ENCODE results near the gene ERI3.

The ERI3 gene

DNA sequence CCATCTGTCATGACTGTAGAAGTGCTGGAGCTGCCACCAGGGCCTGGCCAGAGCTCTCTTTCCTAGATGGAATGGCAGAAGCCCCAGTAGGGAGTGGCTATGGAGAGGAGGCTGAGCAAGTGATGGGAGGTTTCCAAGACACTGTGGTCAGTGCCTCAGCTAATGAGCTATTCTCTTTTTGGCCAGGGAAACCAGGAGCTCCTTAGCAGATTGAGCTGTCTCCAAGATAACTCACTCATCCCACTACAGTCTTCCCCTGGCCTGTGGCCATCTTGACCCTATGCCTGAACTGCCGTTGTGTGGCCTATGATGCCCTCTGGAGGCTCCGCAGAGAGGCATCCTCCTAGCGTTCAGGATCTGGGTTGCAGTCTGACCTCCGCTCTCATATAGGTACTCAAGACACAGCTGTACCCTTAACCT is 60.5 kb downstream of the ERI3 start:
- no peak for TF ChIP-seq GATA2 (IDR thresholded peaks at IDR 0.05; ENCODE audit: low read depth, low read length)
- no peak for TF ChIP-seq GATA3 (IDR thresholded peaks at IDR 0.05; ENCODE audit: low read depth, low read length)

DNA sequence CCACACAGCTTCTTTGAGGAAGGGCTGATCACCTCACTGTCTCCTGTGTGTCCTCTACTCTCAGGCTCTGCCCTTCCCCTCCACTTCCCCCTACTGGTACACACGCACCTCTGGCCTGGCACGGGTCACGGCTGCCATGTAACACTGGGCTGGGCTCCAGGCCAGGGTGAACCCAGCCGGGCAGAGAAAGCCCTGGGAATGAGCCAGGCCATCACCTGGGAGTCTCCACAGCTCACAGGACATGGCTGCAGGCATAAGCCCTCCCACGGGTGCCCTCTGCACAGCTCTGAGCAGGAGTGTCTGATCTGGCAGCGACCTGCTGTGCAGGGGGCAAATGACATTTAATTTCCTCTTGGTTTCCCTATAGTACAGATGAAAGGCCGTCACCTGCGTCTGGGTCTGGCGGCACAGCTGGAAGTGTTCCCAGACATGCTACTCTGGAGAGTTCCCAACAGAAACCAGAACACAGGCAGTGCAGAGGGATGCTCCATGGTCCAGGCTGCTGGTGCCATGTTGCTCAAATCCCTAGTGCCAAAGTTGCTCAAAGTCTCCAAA is 61.2 kb downstream of the ERI3 start:
- TF ChIP-seq GATA3 (IDR thresholded peaks at IDR 0.05; ENCODE audit: low read depth, low read length): no peak
- TF ChIP-seq GATA2 (IDR thresholded peaks at IDR 0.05; ENCODE audit: low read depth, low read length): no peak

DNA sequence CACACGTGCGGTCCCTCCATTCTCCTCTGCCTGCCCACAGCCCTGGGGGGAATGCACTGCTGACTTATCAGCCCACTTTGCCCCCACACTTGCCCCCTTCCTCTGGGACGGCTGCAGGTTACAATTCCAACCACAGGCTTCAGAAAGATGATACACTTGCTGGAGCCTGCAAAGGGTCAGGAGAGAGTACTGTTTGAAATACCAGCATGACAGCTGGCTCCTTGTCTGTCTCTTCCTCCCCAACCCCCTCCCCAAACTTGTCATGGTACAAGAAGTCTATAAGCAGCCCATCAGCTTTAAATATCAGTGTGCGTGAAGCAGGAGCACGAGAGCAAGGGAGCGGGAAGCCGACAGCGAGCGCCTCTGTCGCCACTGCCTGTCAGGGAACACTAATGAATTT is 62.4 kb downstream of the ERI3 start:
- TF ChIP-seq GATA3 (IDR thresholded peaks at IDR 0.05; ENCODE audit: low read depth, low read length) (no peak), GATA2 (IDR thresholded peaks at IDR 0.05; ENCODE audit: low read depth, low read length) (no peak)

DNA sequence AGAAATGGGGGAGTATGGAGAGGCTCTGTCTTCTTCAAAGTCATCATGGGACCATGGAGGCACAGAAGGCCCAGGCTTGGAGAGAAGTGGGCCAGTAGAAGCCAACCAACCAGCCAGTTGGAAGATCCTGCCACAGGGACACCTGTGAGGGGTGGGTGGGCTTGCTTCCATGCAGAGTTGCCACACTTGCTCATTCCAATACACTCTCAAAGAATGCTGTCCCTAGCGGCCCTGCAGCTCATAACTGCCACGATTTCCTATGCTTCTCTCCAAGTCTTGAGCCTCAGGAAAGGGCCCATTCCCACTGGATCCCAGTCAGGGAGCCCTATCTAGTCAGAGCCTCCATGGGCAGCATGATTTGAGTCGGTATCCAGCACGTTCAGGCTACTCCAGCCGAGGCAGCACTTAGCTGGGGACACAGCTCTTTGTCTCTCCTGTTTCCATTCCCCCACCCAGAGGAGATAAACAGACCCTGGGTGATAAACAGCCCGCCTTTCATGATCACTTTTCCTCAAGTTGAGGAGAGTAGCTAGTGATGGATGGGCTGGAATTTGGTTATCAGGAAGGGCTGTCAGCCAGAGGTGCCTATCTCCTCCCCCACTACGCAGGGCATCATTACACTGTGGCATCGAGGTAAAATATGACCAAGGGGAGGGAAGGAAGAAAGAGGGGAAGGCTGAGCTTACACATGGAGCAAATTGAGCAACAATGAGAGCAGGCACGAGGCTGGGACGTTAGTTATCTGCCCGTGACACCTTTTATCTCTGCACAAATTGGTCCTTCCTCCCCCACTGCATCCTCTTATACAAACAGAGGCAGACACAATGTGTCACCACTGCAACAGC is 64.6 kb downstream of the ERI3 start:
- TF ChIP-seq GATA3 (IDR thresholded peaks at IDR 0.05; ENCODE audit: low read depth, low read length): no peak
- TF ChIP-seq GATA2 (IDR thresholded peaks at IDR 0.05; ENCODE audit: low read depth, low read length): no peak

DNA sequence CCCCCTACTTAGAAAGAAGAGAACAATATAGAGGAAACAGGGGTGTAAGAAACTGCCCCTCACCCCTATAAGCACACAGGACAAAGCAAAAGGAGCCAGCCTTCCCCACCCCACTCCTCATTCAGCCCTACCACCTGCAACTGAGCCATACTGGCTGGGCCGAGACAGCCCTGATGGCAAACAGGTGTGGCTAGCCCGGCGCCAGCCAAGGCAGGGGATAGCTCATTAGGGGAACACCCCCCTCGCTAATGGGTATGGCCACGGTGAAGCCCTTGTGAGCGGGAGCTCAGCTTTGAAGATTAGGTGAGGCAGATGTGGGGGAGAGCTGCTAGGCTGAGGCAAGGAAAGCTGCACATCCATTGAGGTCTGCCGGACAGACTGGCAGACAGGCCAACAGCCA is 65.5 kb downstream of the ERI3 start:
- no peak for TF ChIP-seq GATA2 (IDR thresholded peaks at IDR 0.05; ENCODE audit: low read depth, low read length)

DNA sequence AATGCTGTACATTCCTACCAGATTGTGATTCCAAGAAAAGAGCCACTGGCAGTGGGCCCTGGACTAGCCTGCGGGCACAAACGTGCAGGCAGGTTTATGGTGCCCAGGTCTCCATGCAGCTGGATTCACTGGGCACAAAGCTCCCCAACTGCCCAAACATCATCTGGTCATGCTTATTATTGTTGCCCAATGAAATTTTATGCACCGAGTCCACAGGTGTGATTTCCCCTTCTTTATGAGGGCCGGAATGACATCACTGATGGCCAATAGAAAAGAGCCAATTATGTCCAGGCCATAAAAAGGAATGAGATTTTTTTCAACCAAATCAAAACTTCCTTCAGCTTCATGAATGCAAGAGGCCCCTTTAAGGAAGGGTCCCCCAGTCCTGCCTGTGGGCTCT is 66.2 kb downstream of the ERI3 start:
- no peak for TF ChIP-seq GATA3 (IDR thresholded peaks at IDR 0.05; ENCODE audit: low read depth, low read length)
- TF ChIP-seq GATA2 (IDR thresholded peaks at IDR 0.05; ENCODE audit: low read depth, low read length): no peak

DNA sequence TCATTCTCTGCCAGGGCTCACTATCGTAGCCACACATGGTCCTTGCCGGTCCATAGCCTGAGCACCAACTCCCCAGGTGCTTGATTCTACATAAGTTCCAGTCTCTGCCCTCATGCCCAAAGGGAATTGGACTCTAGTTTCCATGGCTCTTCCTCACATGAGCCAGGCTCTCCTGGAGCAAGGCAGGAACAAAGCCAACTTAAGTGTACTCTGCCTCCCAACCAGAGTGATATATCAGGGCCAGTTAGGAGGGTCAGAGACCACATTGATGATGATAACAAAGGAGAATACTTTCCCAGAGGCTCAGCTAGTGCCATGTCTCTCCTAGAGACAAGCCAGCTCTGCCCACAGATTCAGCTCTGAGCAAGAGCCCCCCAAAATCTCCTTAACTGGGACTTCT is 70.9 kb downstream of the ERI3 start:
- TF ChIP-seq GATA3 (IDR thresholded peaks at IDR 0.05; ENCODE audit: low read depth, low read length): no peak
- no peak for TF ChIP-seq GATA2 (IDR thresholded peaks at IDR 0.05; ENCODE audit: low read depth, low read length)

DNA sequence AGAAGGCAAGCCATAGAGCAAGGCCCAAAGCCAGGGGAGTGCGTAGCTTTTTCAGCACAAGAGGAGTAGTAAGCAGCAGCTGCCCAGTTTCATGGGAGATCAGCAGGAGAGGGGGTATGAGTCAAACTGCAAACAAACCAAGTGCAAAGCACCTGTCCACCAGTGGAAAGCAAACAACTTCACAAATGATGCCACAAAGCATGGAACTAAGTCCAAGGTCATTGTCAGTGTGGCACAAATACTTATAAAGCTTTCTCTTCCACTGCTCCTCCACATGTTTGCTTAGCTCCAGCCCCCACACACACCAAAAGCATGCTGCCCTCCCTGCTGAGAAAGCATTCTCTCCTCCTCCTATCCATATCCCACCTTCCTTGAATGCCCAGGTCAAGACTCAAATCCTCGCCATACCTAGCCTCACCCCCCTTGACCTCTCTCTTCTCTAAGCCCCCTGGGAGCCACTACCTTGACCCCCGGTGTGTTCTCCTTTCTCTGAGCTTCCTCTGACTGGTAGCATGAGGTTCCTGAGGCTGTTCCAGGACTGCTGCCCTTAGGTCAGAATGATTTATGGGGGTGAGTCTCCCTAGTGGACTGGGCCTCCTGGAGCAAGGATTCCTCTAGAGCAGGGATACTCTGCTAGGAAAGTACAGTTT is 71.4 kb downstream of the ERI3 start:
- no peak for TF ChIP-seq GATA2 (IDR thresholded peaks at IDR 0.05; ENCODE audit: low read depth, low read length)
- TF ChIP-seq GATA3 (IDR thresholded peaks at IDR 0.05; ENCODE audit: low read depth, low read length): no peak

DNA sequence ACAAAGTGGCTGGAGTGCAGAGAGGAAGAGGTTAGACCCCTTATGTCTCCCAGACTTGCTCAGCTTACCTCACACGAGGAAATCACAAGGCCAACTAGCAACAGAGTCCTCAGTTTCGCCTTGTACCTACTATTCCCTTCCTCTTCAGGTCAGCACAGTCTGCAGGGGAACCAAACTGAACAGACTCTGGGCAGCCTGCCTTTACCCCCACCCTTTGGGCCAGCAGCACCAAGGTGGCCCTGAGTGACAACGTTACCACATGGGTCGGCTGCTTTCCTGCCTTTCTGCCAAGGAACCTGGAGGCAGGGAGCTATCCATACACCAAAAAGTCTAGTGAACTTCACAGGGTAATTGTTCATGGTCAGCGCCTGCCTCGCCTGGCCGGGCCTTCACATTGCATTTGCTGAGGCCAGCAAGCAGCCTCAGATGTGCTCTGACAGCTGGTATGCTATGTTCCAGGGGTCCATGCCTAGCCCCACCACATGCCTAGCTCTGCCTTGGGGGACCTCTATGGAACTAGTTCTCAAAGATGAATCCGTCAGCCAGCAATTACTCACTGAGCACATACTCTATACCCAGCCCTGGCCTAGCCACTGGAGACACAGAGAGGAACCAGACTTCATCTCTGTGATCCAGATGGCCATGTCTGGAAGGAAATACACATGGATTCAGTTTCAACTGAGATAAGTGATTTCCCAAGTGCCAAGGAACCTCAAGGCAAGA is 72.2 kb downstream of the ERI3 start:
- TF ChIP-seq GATA3 (IDR thresholded peaks at IDR 0.05; ENCODE audit: low read depth, low read length) (no peak), GATA2 (IDR thresholded peaks at IDR 0.05; ENCODE audit: low read depth, low read length) (no peak)

DNA sequence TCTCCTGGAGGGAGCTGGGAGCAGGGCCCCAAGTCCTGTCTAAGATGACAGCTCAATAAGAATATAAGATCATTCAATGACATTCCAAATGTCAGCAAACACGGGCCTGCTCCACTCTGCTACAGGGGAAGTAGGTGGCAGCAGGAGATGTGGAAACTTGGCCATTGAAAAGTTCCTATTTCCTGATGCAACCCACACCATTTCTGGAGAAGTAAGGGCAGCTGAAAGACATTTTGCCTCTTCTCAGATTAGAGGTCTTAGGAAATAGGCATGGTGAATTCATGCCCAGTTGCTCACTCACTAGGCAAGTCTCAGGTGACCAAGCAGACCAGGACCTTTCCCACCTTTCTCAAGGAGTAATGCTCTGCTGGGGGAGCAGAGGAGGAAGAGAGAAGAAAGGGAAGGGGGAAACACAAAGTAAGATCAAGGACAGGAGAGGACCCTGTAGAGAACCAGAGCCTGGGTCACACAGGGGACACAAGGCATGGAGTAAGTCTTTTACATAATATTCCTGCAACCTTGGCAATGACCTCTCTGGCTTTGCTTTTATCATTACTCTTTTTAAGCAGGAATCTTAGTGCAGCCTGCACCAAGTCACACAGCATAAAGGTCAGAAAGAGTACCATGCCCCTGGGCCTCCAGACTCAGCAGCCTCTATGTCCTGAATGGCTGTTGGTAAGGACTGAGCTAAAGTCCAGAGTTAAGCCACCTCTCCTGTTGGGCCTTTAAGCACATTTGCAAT is 72.9 kb downstream of the ERI3 start:
- TF ChIP-seq GATA2 (IDR thresholded peaks at IDR 0.05; ENCODE audit: low read depth, low read length) (no peak), GATA3 (IDR thresholded peaks at IDR 0.05; ENCODE audit: low read depth, low read length) (no peak)

DNA sequence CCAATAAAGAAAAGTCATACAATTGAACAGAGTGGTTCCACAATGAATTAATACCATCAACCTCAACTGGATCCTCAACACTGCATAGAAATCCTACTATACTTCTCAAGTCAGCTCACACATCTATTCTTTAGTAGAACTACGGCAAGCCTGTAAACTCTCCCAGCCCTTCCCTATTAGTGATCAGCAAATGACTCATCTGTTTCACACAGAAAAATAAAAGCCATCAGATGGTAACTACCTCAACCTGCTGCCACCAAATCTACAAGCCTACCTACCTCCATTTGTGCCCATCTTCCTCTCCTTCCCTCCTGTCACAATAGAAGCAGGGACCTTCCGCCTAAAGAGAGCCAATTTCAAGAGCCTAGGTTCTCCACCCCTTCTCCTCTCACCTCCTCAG is 78.2 kb downstream of the ERI3 start:
- TF ChIP-seq GATA2 (IDR thresholded peaks at IDR 0.05; ENCODE audit: low read depth, low read length) (no peak), GATA3 (IDR thresholded peaks at IDR 0.05; ENCODE audit: low read depth, low read length) (no peak)

DNA sequence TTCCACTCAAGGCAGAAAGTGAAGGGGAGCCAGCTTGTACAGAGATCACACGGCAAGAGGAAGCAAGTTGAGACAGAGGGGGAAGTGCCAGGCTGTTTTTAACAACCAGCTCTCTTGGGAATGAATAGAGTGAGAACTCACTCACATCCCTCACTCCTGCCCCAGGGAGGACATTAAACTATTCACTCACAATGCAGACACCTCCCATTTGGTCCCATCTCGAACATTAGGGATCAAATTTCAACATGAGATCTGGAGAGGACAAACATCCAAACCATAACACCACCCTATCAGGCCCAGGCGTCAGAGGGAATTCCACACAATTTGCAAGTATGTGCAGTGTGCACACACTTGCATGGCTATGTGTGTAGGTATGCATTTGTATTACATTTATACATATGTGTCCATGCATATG is 79.1 kb downstream of the ERI3 start:
- TF ChIP-seq GATA2 (IDR thresholded peaks at IDR 0.05; ENCODE audit: low read depth, low read length) (no peak), GATA3 (IDR thresholded peaks at IDR 0.05; ENCODE audit: low read depth, low read length) (no peak)

DNA sequence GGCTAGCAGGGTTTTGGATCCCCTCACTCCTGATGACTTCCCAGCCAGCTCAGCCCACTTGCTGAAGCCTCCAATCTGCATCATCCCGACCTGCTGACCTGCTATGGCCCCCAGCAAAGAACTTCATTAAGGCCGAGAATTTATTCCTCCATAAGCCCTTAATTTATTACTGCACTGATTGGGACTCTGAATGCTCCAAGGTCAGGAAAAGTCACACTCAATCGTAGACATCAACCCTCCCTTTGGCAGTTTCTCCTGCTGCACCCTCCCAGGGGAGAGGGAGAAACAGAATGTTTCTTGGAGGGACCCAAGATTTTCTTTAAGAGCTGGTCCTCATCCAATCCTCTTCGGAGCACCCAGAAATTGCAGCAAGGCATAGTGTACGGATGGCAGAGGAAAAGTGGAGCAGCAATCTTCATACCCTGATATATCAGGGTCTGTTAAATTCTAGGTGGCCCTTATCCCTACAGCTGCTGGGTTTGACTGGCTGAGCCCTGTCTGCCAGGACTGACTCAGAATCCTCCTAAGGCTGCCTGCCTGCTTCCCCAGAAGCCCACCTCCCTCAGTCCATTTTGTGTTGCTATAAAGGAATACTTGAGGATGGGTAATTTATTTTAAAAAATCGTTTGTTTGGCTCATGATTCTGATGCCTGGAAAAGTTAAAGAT is 79.6 kb downstream of the ERI3 start:
- no peak for TF ChIP-seq GATA3 (IDR thresholded peaks at IDR 0.05; ENCODE audit: low read depth, low read length)
- no peak for TF ChIP-seq GATA2 (IDR thresholded peaks at IDR 0.05; ENCODE audit: low read depth, low read length)

All from SH-SY5Y (cell line).